H9 (cell line): Measurements from ENCODE around the gene GALNT16. TPM values are rescaled to one million over a fixed set of nuclear protein-coding genes. Genes with fewer than 3 reads are reported as not detected.

Experiments
- DNase-seq: peaks from one replicate; pipeline ENCODE4 v3.0.0-alpha.2; 2017
- H2AFZ ChIP-seq: one replicate; pipeline ENCODE4 v1.6.1; 2013; ENCODE audit warnings: mild to moderate bottlenecking, low read length, control low read depth, moderate library complexity
- H2AK5ac ChIP-seq: 2 replicates; pipeline ENCODE4 v1.6.1; 2013; ENCODE audit warnings: low read length, control low read depth, mixed read lengths; ENCODE audit not compliant: insufficient read length
- H2BK120ac ChIP-seq: one replicate; pipeline ENCODE4 v1.6.1; 2013; ENCODE audit warnings: low read depth, mild to moderate bottlenecking, low read length, control low read depth, inconsistent platforms; ENCODE audit not compliant: poor library complexity, severe bottlenecking
- H2BK12ac ChIP-seq: 2 replicates; pipeline ENCODE4 v1.6.1; 2013; ENCODE audit warnings: low read length, control low read depth, mixed read lengths, low read depth; ENCODE audit not compliant: insufficient read length
- H2BK15ac ChIP-seq: 2 replicates; pipeline ENCODE4 v1.6.1; 2013; ENCODE audit warnings: low read depth, low read length, control low read depth
- H2BK20ac ChIP-seq: one replicate; pipeline ENCODE4 v1.6.1; 2013; ENCODE audit warnings: low read depth, mild to moderate bottlenecking, low read length, control low read depth, inconsistent platforms; ENCODE audit not compliant: poor library complexity, severe bottlenecking
- H2BK5ac ChIP-seq: 2 replicates; pipeline ENCODE4 v1.6.1; 2013; ENCODE audit warnings: low read length, control low read depth, mixed read lengths; ENCODE audit not compliant: insufficient read length
- H3K14ac ChIP-seq: 2 replicates; pipeline ENCODE4 v1.6.1; 2013; ENCODE audit warnings: low read length, control low read depth; ENCODE audit not compliant: insufficient read depth
- H3K18ac ChIP-seq: 2 replicates; pipeline ENCODE4 v1.6.1; 2013; ENCODE audit warnings: low read depth, mild to moderate bottlenecking, mixed read lengths, low read length, control low read depth; ENCODE audit not compliant: insufficient read length
- H3K23ac ChIP-seq: 2 replicates; pipeline ENCODE4 v1.6.1; 2013; ENCODE audit warnings: low read length, control low read depth, mixed read lengths, low read depth; ENCODE audit not compliant: insufficient read length
- H3K23me2 ChIP-seq: 2 replicates; pipeline ENCODE4 v1.6.1; 2013; ENCODE audit warnings: low read depth, mild to moderate bottlenecking, mixed read lengths, low read length, control low read depth; ENCODE audit not compliant: insufficient read length, poor library complexity, severe bottlenecking
- H3K27ac ChIP-seq: 2 replicates; pipeline ENCODE4 v1.5.1; 2013; ENCODE audit warnings: low read length, control low read depth, mixed read lengths, low read depth; ENCODE audit not compliant: insufficient read length
- H3K27me3 ChIP-seq: 2 replicates; pipeline ENCODE4 v1.6.1; 2013; ENCODE audit warnings: low read length, control low read depth, inconsistent platforms; ENCODE audit not compliant: insufficient read depth
- H3K4ac ChIP-seq: 2 replicates; pipeline ENCODE4 v1.6.1; 2013; ENCODE audit warnings: low read depth, mild to moderate bottlenecking, control low read depth, inconsistent platforms, low read length, moderate library complexity
- H3K4me1 ChIP-seq: 2 replicates; pipeline ENCODE4 v1.6.1; 2013; ENCODE audit warnings: low read length, control low read depth, inconsistent platforms; ENCODE audit not compliant: insufficient read depth
- H3K4me2 ChIP-seq: 2 replicates; pipeline ENCODE4 v1.6.1; 2013; ENCODE audit warnings: low read length, control low read depth, mixed read lengths; ENCODE audit not compliant: insufficient read length, insufficient read depth
- H3K56ac ChIP-seq: 2 replicates; pipeline ENCODE4 v1.6.1; 2013; ENCODE audit warnings: low read depth, mild to moderate bottlenecking, mixed read lengths, low read length, control low read depth; ENCODE audit not compliant: insufficient read length
- H3K79me1 ChIP-seq: 2 replicates; pipeline ENCODE4 v1.6.1; 2013; ENCODE audit warnings: low read depth, mild to moderate bottlenecking, moderate library complexity, low read length, control low read depth, inconsistent platforms; ENCODE audit not compliant: insufficient read depth, poor library complexity, severe bottlenecking
- H3K79me2 ChIP-seq: 2 replicates; pipeline ENCODE4 v1.6.1; 2013; ENCODE audit warnings: low read length, control low read depth, inconsistent platforms; ENCODE audit not compliant: insufficient read depth
- H3K9ac ChIP-seq: 2 replicates; pipeline ENCODE4 v1.6.1; 2013; ENCODE audit warnings: low read length, control low read depth, mixed read lengths; ENCODE audit not compliant: insufficient read length; ENCODE audit errors: extremely low read depth
- H3K9me3 ChIP-seq: one replicate; pipeline ENCODE4 v1.6.1; 2013; ENCODE audit warnings: low read depth, low read length, inconsistent platforms; ENCODE audit not compliant: control insufficient read depth
- H3T11ph ChIP-seq: one replicate; pipeline ENCODE4 v1.6.1; 2013; ENCODE audit warnings: mild to moderate bottlenecking, low read length, control low read depth, inconsistent platforms
- H4K20me1 ChIP-seq: one replicate; pipeline ENCODE4 v1.6.1; 2013; ENCODE audit not compliant: control insufficient read depth, insufficient read length, insufficient read depth
- H4K5ac ChIP-seq: 2 replicates; pipeline ENCODE4 v1.6.1; 2013; ENCODE audit warnings: low read depth, mild to moderate bottlenecking, mixed read lengths, low read length, control low read depth; ENCODE audit not compliant: insufficient read length
- H4K8ac ChIP-seq: replicated peaks from 2 replicates; pipeline ENCODE4 v1.6.1; 2013; ENCODE audit warnings: low read length, control low read depth, mixed read lengths, low read depth; ENCODE audit not compliant: insufficient read length
- H4K91ac ChIP-seq: 2 replicates; pipeline ENCODE4 v1.6.1; 2013; ENCODE audit warnings: low read depth, mild to moderate bottlenecking, moderate library complexity, mixed read lengths, low read length, control low read depth; ENCODE audit not compliant: insufficient read length
- H3K27ac Mint-ChIP-seq, 3 experiments: 2 replicates in 2 of 3; 3 replicates in 1 of 3; pipeline ENCODE4 v1.8.0; 2020 to 2021; ENCODE audit warnings: mixed read lengths in 3 of 3, mild to moderate bottlenecking in 1 of 3, moderate library complexity in 1 of 3
- H3K27me3 Mint-ChIP-seq: 2 replicates; pipeline ENCODE4 v1.8.0; 2021; ENCODE audit warnings: low read depth, mild to moderate bottlenecking, moderate library complexity, mixed read lengths
- H3K36me3 Mint-ChIP-seq, 3 experiments: 2 replicates in 2 of 3; 3 replicates in 1 of 3; pipeline ENCODE4 v1.8.0; 2020 to 2021; ENCODE audit warnings: low read depth in 3 of 3, mixed read lengths in 3 of 3; ENCODE audit not compliant: insufficient read depth in 1 of 3
- H3K4me1 Mint-ChIP-seq, 2 experiments: 2 replicates each; pipeline ENCODE4 v1.8.0; 2020; ENCODE audit warnings: mixed read lengths in 2 of 2
- H3K4me3 Mint-ChIP-seq, 2 experiments: 2 replicates in 1 of 2; 3 replicates in 1 of 2; pipeline ENCODE4 v1.8.0; 2020 to 2021; ENCODE audit warnings: mild to moderate bottlenecking in 2 of 2, mixed read lengths in 2 of 2, moderate library complexity in 1 of 2
- H3K9me3 Mint-ChIP-seq, 2 experiments: 2 replicates in 1 of 2; 3 replicates in 1 of 2; pipeline ENCODE4 v1.8.0; 2020; ENCODE audit warnings: mild to moderate bottlenecking in 2 of 2, mixed read lengths in 2 of 2, moderate library complexity in 1 of 2
- WGBS: extraction: QIAGEN DNeasy Blood & Tissue Kit; methylation state at CpG from one replicate; pipeline ENCODE4 v1.1.7; 2013; ENCODE audit warnings: missing lambda C conversion rate, low lambda C conversion rate, mixed read lengths; ENCODE audit not compliant: insufficient read length; ENCODE audit errors: extremely low coverage; 5-methylcytosine and 5-hydroxymethylcytosine counted together
- total RNA-seq: library from RNA; stranded (reverse); gene quantifications from 2 replicates; pipeline ENCODE4 v1.2.1, GENCODE V29; 2021
- TF ChIP-seq, protein P1 (sequence below): fragments of 200-600 bp; sonication (generic); conservative IDR thresholded peaks from 3 replicates; pipeline ENCODE4 v1.8.0; 2021; ENCODE audit warnings: antibody characterized with exemption, mild to moderate bottlenecking

The GALNT16 gene
- total RNA-seq, 1 experiment from 2014 or later: 2.3 TPM

DNA sequence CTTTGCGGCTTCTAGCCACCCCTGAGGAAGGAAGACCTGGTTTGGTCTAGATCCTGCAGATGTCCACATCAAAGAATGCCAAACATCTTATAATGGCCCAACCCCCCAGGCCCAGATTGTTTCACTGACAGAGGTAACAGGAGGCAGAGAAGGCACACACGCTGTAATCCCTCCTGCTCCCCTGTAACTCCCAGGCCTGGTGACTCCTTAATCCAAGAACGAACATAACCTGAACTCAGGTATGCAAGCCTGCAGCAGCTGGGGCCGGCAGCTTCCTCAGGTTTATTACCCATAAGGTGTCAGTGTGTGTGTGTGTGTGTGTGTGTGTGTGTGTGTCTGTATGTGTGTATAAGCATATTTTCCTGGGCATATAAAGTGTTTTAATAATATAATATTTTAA lies 85.4 kb downstream of the GALNT16 start:
- Mint-ChIP-seq H3K9me3 (no peaks in the 10 kb centered on the region), H3K27me3 (no peaks in the 10 kb centered on the region; the same call in 1 of the 2 replicates), H3K4me3 (no peak overlapping the region), H3K36me3 (no peaks in the 10 kb centered on the region), H3K27ac (peak overlapping the region in 1 of 3 experiments; percentile 72; a peak in 2 of 7 replicates), H3K4me1 (peaks cover 9 to 24% of the 10 kb centered on the region in 2 experiments)
- TF ChIP-seq, protein P1, sequence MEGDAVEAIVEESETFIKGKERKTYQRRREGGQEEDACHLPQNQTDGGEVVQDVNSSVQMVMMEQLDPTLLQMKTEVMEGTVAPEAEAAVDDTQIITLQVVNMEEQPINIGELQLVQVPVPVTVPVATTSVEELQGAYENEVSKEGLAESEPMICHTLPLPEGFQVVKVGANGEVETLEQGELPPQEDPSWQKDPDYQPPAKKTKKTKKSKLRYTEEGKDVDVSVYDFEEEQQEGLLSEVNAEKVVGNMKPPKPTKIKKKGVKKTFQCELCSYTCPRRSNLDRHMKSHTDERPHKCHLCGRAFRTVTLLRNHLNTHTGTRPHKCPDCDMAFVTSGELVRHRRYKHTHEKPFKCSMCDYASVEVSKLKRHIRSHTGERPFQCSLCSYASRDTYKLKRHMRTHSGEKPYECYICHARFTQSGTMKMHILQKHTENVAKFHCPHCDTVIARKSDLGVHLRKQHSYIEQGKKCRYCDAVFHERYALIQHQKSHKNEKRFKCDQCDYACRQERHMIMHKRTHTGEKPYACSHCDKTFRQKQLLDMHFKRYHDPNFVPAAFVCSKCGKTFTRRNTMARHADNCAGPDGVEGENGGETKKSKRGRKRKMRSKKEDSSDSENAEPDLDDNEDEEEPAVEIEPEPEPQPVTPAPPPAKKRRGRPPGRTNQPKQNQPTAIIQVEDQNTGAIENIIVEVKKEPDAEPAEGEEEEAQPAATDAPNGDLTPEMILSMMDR: no peak
- no peak overlapping the region for H3K4me2 ChIP-seq
- no peak overlapping the region for H2AK5ac ChIP-seq
- no peak overlapping the region for H4K8ac ChIP-seq
- H3K14ac ChIP-seq: no peak overlapping the region
- no peaks in the 10 kb centered on the region for H3K27me3 ChIP-seq
- no peak overlapping the region for H3K9ac ChIP-seq
- H3K4me1 ChIP-seq: no peaks in the 10 kb centered on the region
- H3K79me2 ChIP-seq: peaks cover 2% of the 10 kb centered on the region; the same call in 1 of the 2 replicates
- H4K91ac ChIP-seq: no peak overlapping the region
- no peak overlapping the region for H2BK5ac ChIP-seq
- no peak overlapping the region for H3K23ac ChIP-seq
- no peak overlapping the region for H2BK20ac ChIP-seq
- no peaks in the 10 kb centered on the region for H3K23me2 ChIP-seq
- no peak overlapping the region for H2BK120ac ChIP-seq
- H3K4ac ChIP-seq: no peak overlapping the region
- H2AFZ ChIP-seq: no peak overlapping the region
- no peak overlapping the region for H2BK15ac ChIP-seq
- H4K5ac ChIP-seq: no peak overlapping the region
- no CpG with 5 or more reads among the region's 4 CpGs for WGBS
- H4K20me1 ChIP-seq: no peaks in the 10 kb centered on the region
- H3K79me1 ChIP-seq: no peaks in the 10 kb centered on the region
- no peak for DNase-seq
- no peak overlapping the region for H3T11ph ChIP-seq
- no peak overlapping the region for H3K27ac ChIP-seq
- H3K9me3 ChIP-seq: no peaks in the 10 kb centered on the region
- no peak overlapping the region for H3K18ac ChIP-seq
- H2BK12ac ChIP-seq: no peak overlapping the region
- no peak overlapping the region for H3K56ac ChIP-seq
